Smooth muscle cell (in vitro differentiated cells): ENCODE measurements around the gene NALCN. TPM values are rescaled to one million over a fixed set of nuclear protein-coding genes. Genes with fewer than 3 reads are reported as not detected.

Experiments used
- DNase-seq: peaks from one replicate; lab custom pipeline; 2025; ENCODE audit not compliant: unreplicated experiment; lab: John Stamatoyannopoulos, UW
- H2AFZ ChIP-seq: fragments of 200-600 bp; sonication (generic); 2 replicates; pipeline ENCODE4 v1.6.0; 2016; ENCODE audit warnings: antibody characterized with exemption, low read depth, mild to moderate bottlenecking
- H3F3A ChIP-seq: fragments of 200-600 bp; sonication (generic); 2 replicates; pipeline ENCODE4 v1.6.0; 2017; ENCODE audit warnings: antibody characterized with exemption, low read depth
- H3K27ac ChIP-seq: fragments of 200-600 bp; sonication (generic); 2 replicates; pipeline ENCODE4 v1.5.1; 2016; ENCODE audit warnings: low read depth, mild to moderate bottlenecking
- H3K27me3 ChIP-seq: fragments of 200-600 bp; sonication (generic); 2 replicates; pipeline ENCODE4 v1.6.1; 2016; ENCODE audit warnings: low read depth, mild to moderate bottlenecking
- H3K36me3 ChIP-seq: fragments of 200-600 bp; sonication (generic); 2 replicates; pipeline ENCODE4 v1.5.1; 2016; ENCODE audit warnings: low read depth
- H3K4me1 ChIP-seq: fragments of 200-600 bp; sonication (generic); 2 replicates; pipeline ENCODE4 v1.5.1; 2016; ENCODE audit warnings: low read depth
- H3K4me2 ChIP-seq: fragments of 200-600 bp; sonication (generic); 2 replicates; pipeline ENCODE4 v1.6.0; 2016; ENCODE audit warnings: mild to moderate bottlenecking
- H3K4me3 ChIP-seq: fragments of 200-600 bp; sonication (generic); 2 replicates; pipeline ENCODE4 v1.5.1; 2016; ENCODE audit warnings: mild to moderate bottlenecking
- H3K79me2 ChIP-seq: fragments of 200-600 bp; sonication (generic); 2 replicates; pipeline ENCODE4 v1.6.0; 2016; ENCODE audit warnings: low read depth, mild to moderate bottlenecking
- H3K9ac ChIP-seq: fragments of 200-600 bp; sonication (generic); 2 replicates; pipeline ENCODE4 v1.6.0; 2016; ENCODE audit warnings: low read depth
- H3K9me3 ChIP-seq: fragments of 200-600 bp; sonication (generic); replicated peaks from 2 replicates; pipeline ENCODE4 v1.5.1; 2016; ENCODE audit warnings: low read depth
- H4K20me1 ChIP-seq: fragments of 200-600 bp; sonication (generic); 2 replicates; pipeline ENCODE4 v1.6.0; 2016; ENCODE audit warnings: low read depth
- CTCF ChIP-seq: fragments of 200-600 bp; sonication (generic); IDR thresholded peaks from 2 replicates; pipeline ENCODE4 v1.5.1; 2017; ENCODE audit warnings: borderline replicate concordance, mild to moderate bottlenecking, antibody characterized with exemption; ENCODE audit not compliant: insufficient read depth, poor library complexity, severe bottlenecking
- WGBS: methylation state at CpG from one replicate; pipeline ENCODE4 v1.1.7; 2016; ENCODE audit warnings: low lambda C conversion rate; 5-methylcytosine and 5-hydroxymethylcytosine counted together
- polyA plus RNA-seq: library from polyadenylated mRNA; unstranded; fragments of >200 nt; fragmentation: Nextera tagmentation; extraction: Ambion mirVana; gene quantifications from 2 replicates; pipeline ENCODE4 v1.2.1, GENCODE V29; 2016
- total RNA-seq: library from RNA; depleted of rRNA; stranded (reverse); fragments of >200 nt; gene quantifications from 2 replicates; pipeline ENCODE4 v1.2.3, GENCODE V29; 2014

NALCN gene
- total and polyA plus RNA-seq, 2 experiments from 2014 or later = 4.1 to 6.0 TPM

- H3K27ac ChIP-seq = peak overlapping the region; percentile 57
- 31% methylated on average over 5 of the region's 5 CpGs for WGBS
- peak overlapping the region; percentile 71 for H2AFZ ChIP-seq
- H3K4me2 ChIP-seq = peak overlapping the region; percentile 72
- H3K9me3 ChIP-seq = no peaks in the 10 kb centered on the region
- H3K79me2 ChIP-seq = no peaks in the 10 kb centered on the region
- no peak for TF ChIP-seq CTCF
- no peaks in the 10 kb centered on the region for H4K20me1 ChIP-seq
- DNase-seq = no peak
- no peaks in the 10 kb centered on the region for H3F3A ChIP-seq
- H3K27me3 ChIP-seq = no peaks in the 10 kb centered on the region
- peak overlapping the region; percentile 7 for H3K4me3 ChIP-seq
- H3K9ac ChIP-seq = peak overlapping the region; percentile 41
- no peaks in the 10 kb centered on the region for H3K36me3 ChIP-seq
- no peaks in the 10 kb centered on the region for H3K4me1 ChIP-seq
Observed at GRCh38 chr13:101390461-101390860, 25.8 kb downstream of the NALCN start.

GRCh38 chr13:101384929-101385328 lies 31.4 kb downstream of the NALCN start:
- no peaks in the 10 kb centered on the region for H3K27me3 ChIP-seq
- no peak overlapping the region for H3K4me3 ChIP-seq
- no peaks in the 10 kb centered on the region for H3K9me3 ChIP-seq
- no peak for TF ChIP-seq CTCF
- no peak overlapping the region for H3K9ac ChIP-seq
- no peaks in the 10 kb centered on the region for H3F3A ChIP-seq
- no peak for DNase-seq
- no peaks in the 10 kb centered on the region for H3K4me1 ChIP-seq
- no peaks in the 10 kb centered on the region for H3K36me3 ChIP-seq
- H2AFZ ChIP-seq = no peak overlapping the region
- no peak overlapping the region for H3K4me2 ChIP-seq
- H4K20me1 ChIP-seq = no peaks in the 10 kb centered on the region
- WGBS = 66% methylated on average over 3 of the region's 3 CpGs
- H3K27ac ChIP-seq = no peak overlapping the region
- H3K79me2 ChIP-seq = no peaks in the 10 kb centered on the region

GRCh38 chr13:101383595-101383994 lies 32.7 kb downstream of the NALCN start:
- Histone ChIP-seq H3K79me2 (no peaks in the 10 kb centered on the region), H3K4me2 (no peak overlapping the region), H3F3A (no peaks in the 10 kb centered on the region), H3K27me3 (no peaks in the 10 kb centered on the region), H4K20me1 (no peaks in the 10 kb centered on the region), H3K9me3 (no peaks in the 10 kb centered on the region), H3K9ac (no peak overlapping the region), H3K4me1 (no peaks in the 10 kb centered on the region), H2AFZ (no peak overlapping the region), H3K36me3 (no peaks in the 10 kb centered on the region), H3K27ac (no peak overlapping the region), H3K4me3 (no peak overlapping the region)
- no peak for DNase-seq
- 49% methylated on average over 2 of the region's 2 CpGs for WGBS
- TF ChIP-seq CTCF = no peak

- WGBS = 87% methylated on average over 2 of the region's 2 CpGs
- H3K27me3 ChIP-seq = no peaks in the 10 kb centered on the region
- no peaks in the 10 kb centered on the region for H4K20me1 ChIP-seq
- no peak overlapping the region for H2AFZ ChIP-seq
- TF ChIP-seq CTCF = no peak
- no peak overlapping the region for H3K9ac ChIP-seq
- H3K4me3 ChIP-seq = no peak overlapping the region
- no peaks in the 10 kb centered on the region for H3K36me3 ChIP-seq
- no peaks in the 10 kb centered on the region for H3K79me2 ChIP-seq
- no peaks in the 10 kb centered on the region for H3K9me3 ChIP-seq
- H3K27ac ChIP-seq = no peak overlapping the region
- no peak overlapping the region for H3K4me2 ChIP-seq
- no peak for DNase-seq
- no peaks in the 10 kb centered on the region for H3F3A ChIP-seq
- no peaks in the 10 kb centered on the region for H3K4me1 ChIP-seq
Observed at GRCh38 chr13:101382701-101383100, 33.6 kb downstream of the NALCN start.
